B cell (primary cell): ENCODE measurements around the gene SMIM17. TPM values are rescaled to one million over a fixed set of nuclear protein-coding genes. Genes with fewer than 3 reads are reported as not detected.

ENCODE experiments used
- ATAC-seq: fragments of 200-7000 bp; cut with Tn5 transposase; one replicate; pipeline ENCODE4 v1.10.0; 2021; ENCODE audit warnings: low read depth, mild to moderate bottlenecking, moderate number of reproducible peaks, moderate library complexity
- CTCF ChIA-PET: fragments of 350-600 bp; sonication (Branson Sonifier 250); formaldehyde crosslinking; loops from one replicate; lab custom pipeline; 2021; ENCODE audit warnings: antibody characterized with exemption, inconsistent platforms; lab: Charles Lee
- POLR2A ChIA-PET: fragments of 350-600 bp; sonication (Branson Sonifier 250); formaldehyde crosslinking; loops from one replicate; lab custom pipeline; 2021; ENCODE audit warnings: antibody characterized with exemption; lab: Charles Lee
- DNase-seq: peaks from one replicate; pipeline ENCODE4 v3.0.0; 2013
- H2AFZ ChIP-seq: 2 replicates; pipeline ENCODE4 v1.6.1; 2012; ENCODE audit warnings: mild to moderate bottlenecking, low read depth, low read length; ENCODE audit not compliant: insufficient read depth, poor library complexity, severe bottlenecking
- H3K27ac ChIP-seq, 2 donors: 1 replicate in 1 of 2; 2 replicates in 1 of 2; pipeline ENCODE4 v1.5.1; 2012 to 2013; ENCODE audit warnings: low read length in 2 of 2, mild to moderate bottlenecking in 2 of 2, moderate library complexity in 1 of 2
- H3K27me3 ChIP-seq, 4 experiments: fragments of 200-600 bp in 1 of 4; sonication (generic) in 1 of 4; replicated peaks in 1 of 4; 1 replicate in 2 of 4; 2 replicates in 2 of 4; pipeline versions ENCODE4 v1.6.1 to v1.7.0; 2013 to 2016; ENCODE audit warnings: low read length in 3 of 4, mild to moderate bottlenecking in 2 of 4, mixed read lengths in 1 of 4, moderate library complexity in 1 of 4; ENCODE audit not compliant: insufficient read depth in 4 of 4, control insufficient read depth in 3 of 4; ENCODE audit errors: control extremely low read depth in 1 of 4
- H3K36me3 ChIP-seq, 2 experiments: replicated peaks in 1 of 2; 1 replicate in 1 of 2; 2 replicates in 1 of 2; pipeline versions ENCODE4 v1.6.1 to v1.7.1; 2013; ENCODE audit warnings: low read length in 1 of 2; ENCODE audit not compliant: insufficient read depth in 2 of 2, control insufficient read depth in 1 of 2; ENCODE audit errors: control extremely low read depth in 1 of 2, extremely low read depth in 1 of 2
- H3K4me1 ChIP-seq, 2 donors: fragments of 200-600 bp in 1 of 2; sonication (generic) in 1 of 2; 1 replicate in 1 of 2; 2 replicates in 1 of 2; pipeline versions ENCODE4 v1.5.1 to v1.6.1; 2013 to 2017; ENCODE audit warnings: low read length in 2 of 2; ENCODE audit not compliant: control insufficient read depth in 2 of 2, insufficient read depth in 2 of 2
- H3K4me2 ChIP-seq: replicated peaks from 2 replicates; pipeline ENCODE3; 2012; ENCODE audit warnings: mild to moderate bottlenecking, low read depth, low read length; ENCODE audit not compliant: poor library complexity, severe bottlenecking
- H3K4me3 ChIP-seq, 5 experiments: fragments of 200-600 bp in 1 of 5; sonication (generic) in 1 of 5; 1 replicate in 3 of 5; 2 replicates in 2 of 5; pipeline versions ENCODE4 v1.5.1 to v1.7.0; 2011 to 2016; ENCODE audit warnings: low read length in 4 of 5, mild to moderate bottlenecking in 4 of 5, low read depth in 2 of 5, control low read depth in 1 of 5, moderate library complexity in 1 of 5; ENCODE audit not compliant: insufficient read depth in 1 of 5; ENCODE audit errors: control extremely low read depth in 1 of 5, extremely low read depth in 1 of 5
- H3K79me2 ChIP-seq: fragments of 200-600 bp; sonication (generic); one replicate; pipeline ENCODE4 v1.6.0; 2016; ENCODE audit warnings: low read length; ENCODE audit not compliant: control insufficient read depth, insufficient read depth
- H3K9ac ChIP-seq: fragments of 200-600 bp; sonication (generic); 2 replicates; pipeline ENCODE4 v1.6.1; 2017; ENCODE audit warnings: mild to moderate bottlenecking, low read length, moderate library complexity
- H3K9me3 ChIP-seq, 3 donors: one replicate each; pipeline versions ENCODE4 v1.6.1 to v1.7.1; 2013; ENCODE audit warnings: low read length in 2 of 3; ENCODE audit not compliant: control insufficient read depth in 2 of 3, insufficient read depth in 1 of 3; ENCODE audit errors: control extremely low read depth in 1 of 3
- H4K20me1 ChIP-seq: 2 replicates; pipeline ENCODE4 v1.6.0; 2012; ENCODE audit warnings: mild to moderate bottlenecking, low read length; ENCODE audit not compliant: insufficient read depth, control insufficient read depth, poor library complexity, severe bottlenecking
- H3K27ac Mint-ChIP-seq: one replicate; pipeline ENCODE4 v1.8.0; 2021; ENCODE audit warnings: mixed read lengths
- H3K27me3 Mint-ChIP-seq: one replicate; pipeline ENCODE4 v1.8.0; 2021; ENCODE audit warnings: mixed read lengths
- H3K4me1 Mint-ChIP-seq: one replicate; pipeline ENCODE4 v1.8.0; 2021; ENCODE audit warnings: mixed read lengths
- H3K4me3 Mint-ChIP-seq: one replicate; pipeline ENCODE4 v1.8.0; 2021; ENCODE audit warnings: mixed read lengths
- H3K9me3 Mint-ChIP-seq: one replicate; pipeline ENCODE4 v1.8.0; 2022; ENCODE audit warnings: mixed read lengths; ENCODE audit not compliant: insufficient read depth
- CTCF ChIP-seq: fragments of 200-600 bp; IDR thresholded peaks from one replicate; pipeline ENCODE4 v1.8.0; 2022; ENCODE audit warnings: antibody characterized with exemption, mild to moderate bottlenecking
- EZH2 ChIP-seq: IDR thresholded peaks from 2 replicates; pipeline ENCODE4 v1.6.1; 2012; ENCODE audit warnings: borderline replicate concordance, low read depth, mild to moderate bottlenecking, moderate library complexity, low read length; ENCODE audit not compliant: insufficient read depth, poor library complexity, severe bottlenecking
- WGBS: methylation state at CpG from one replicate; pipeline ENCODE4 v1.1.5; 2013; ENCODE audit warnings: missing lambda C conversion rate; ENCODE audit not compliant: insufficient coverage; 5-methylcytosine and 5-hydroxymethylcytosine counted together
- intact Hi-C: fragments of 100-400 bp; cut with micrococcal nuclease; formaldehyde crosslinking; loops from one replicate; pipeline ENCODE4 v1.10.0; 2022
- polyA plus RNA-seq: library from polyadenylated mRNA; depleted of rRNA; stranded (reverse); fragments of >200 nt; gene quantifications from 2 replicates; pipeline ENCODE4 v1.2.3, GENCODE V29; 2012
- total RNA-seq, 2 donors: library from RNA; stranded (reverse); fragments of 120-200 nt in 1 of 2; gene quantifications; 1 replicate in 1 of 2; 2 replicates in 1 of 2; pipeline versions ENCODE4 v1.2.3 to v1.2.4, GENCODE V29; 2013 to 2022

Gene SMIM17
- total and polyA plus RNA-seq, 2 donors (not counting 1 experiment from before 2014, with no cell fraction given), result not detected

GRCh38 chr19:56612737-56613136 is 30.2 kb upstream of the SMIM17 start:
- Histone ChIP-seq H2AFZ (no peak overlapping the region), H3K27ac (no peak overlapping the region), H4K20me1 (no peaks in the 10 kb centered on the region), H3K36me3 (peaks cover 2 to 14% of the 10 kb centered on the region in 2 experiments), H3K4me1 (no peaks in the 10 kb centered on the region), H3K4me3 (no peak overlapping the region), H3K27me3 (no peaks in the 10 kb centered on the region), H3K9ac (no peak overlapping the region), H3K79me2 (peaks cover 44% of the 10 kb centered on the region), H3K4me2 (no peak overlapping the region), H3K9me3 (peaks cover 0 to 56% (median 41%) of the 10 kb centered on the region in 3 donors)
- TF ChIP-seq CTCF, result no peak
- no peak for TF ChIP-seq EZH2
- ATAC-seq (no peak), DNase-seq (no peak)
- Mint-ChIP-seq H3K27me3 (no peaks in the 10 kb centered on the region), H3K9me3 (peaks cover 38% of the 10 kb centered on the region), H3K27ac (no peak overlapping the region), H3K4me1 (no peaks in the 10 kb centered on the region), H3K4me3 (no peak overlapping the region)
- intact Hi-C loops, result no loop called here
- ChIA-PET CTCF (no interaction called here), POLR2A (no interaction called here)
- 96% methylated on average over 2 of the region's 2 CpGs for WGBS

GRCh38 chr19:56613639-56614038 is 29.3 kb upstream of the SMIM17 start:
- peaks cover 33% of the 10 kb centered on the region for H3K9me3 Mint-ChIP-seq
- no peak overlapping the region for H2AFZ ChIP-seq
- peaks cover 42% of the 10 kb centered on the region for H3K79me2 ChIP-seq
- ChIA-PET POLR2A (no interaction called here), CTCF (no interaction called here)
- H3K36me3 ChIP-seq, result peaks cover 2 to 14% of the 10 kb centered on the region in 2 experiments
- ATAC-seq, result no peak
- H3K9me3 ChIP-seq, result peaks cover 0 to 57% (median 42%) of the 10 kb centered on the region in 3 donors
- no peak overlapping the region for H3K27ac Mint-ChIP-seq
- TF ChIP-seq EZH2 (no peak), CTCF (no peak)
- H3K4me1 Mint-ChIP-seq, result no peaks in the 10 kb centered on the region
- no peak overlapping the region for H3K27ac ChIP-seq
- WGBS, result 91% methylated on average over 4 of the region's 5 CpGs
- no peaks in the 10 kb centered on the region for H3K4me1 ChIP-seq
- DNase-seq, result no peak
- no peak overlapping the region for H3K4me3 ChIP-seq
- H3K9ac ChIP-seq, result no peak overlapping the region
- intact Hi-C loops, result no loop called here
- no peaks in the 10 kb centered on the region for H3K27me3 Mint-ChIP-seq
- H3K27me3 ChIP-seq, result no peaks in the 10 kb centered on the region
- no peak overlapping the region for H3K4me3 Mint-ChIP-seq
- H3K4me2 ChIP-seq, result no peak overlapping the region
- H4K20me1 ChIP-seq, result no peaks in the 10 kb centered on the region
